Measurements from ENCODE around the gene PSMB3. TPM values are rescaled to one million over a fixed set of nuclear protein-coding genes. Genes with fewer than 3 reads are reported as not detected.
"Not testable (repeated sequence)": the region's sequence is repeated elsewhere in the genome, so short reads cannot be mapped to it uniquely, and the experiment has no call there.

Gene PSMB3
- total and polyA plus RNA-seq, 3 donors from 2014 or later = 111 to 144 (median 113) TPM

GRCh38 chr17:38725066-38725465 is 27.5 kb upstream of the PSMB3 start:
- TF ChIP-seq POLR2A (IDR thresholded peaks at IDR 0.05) = no peak
- TF ChIP-seq, protein P1, sequence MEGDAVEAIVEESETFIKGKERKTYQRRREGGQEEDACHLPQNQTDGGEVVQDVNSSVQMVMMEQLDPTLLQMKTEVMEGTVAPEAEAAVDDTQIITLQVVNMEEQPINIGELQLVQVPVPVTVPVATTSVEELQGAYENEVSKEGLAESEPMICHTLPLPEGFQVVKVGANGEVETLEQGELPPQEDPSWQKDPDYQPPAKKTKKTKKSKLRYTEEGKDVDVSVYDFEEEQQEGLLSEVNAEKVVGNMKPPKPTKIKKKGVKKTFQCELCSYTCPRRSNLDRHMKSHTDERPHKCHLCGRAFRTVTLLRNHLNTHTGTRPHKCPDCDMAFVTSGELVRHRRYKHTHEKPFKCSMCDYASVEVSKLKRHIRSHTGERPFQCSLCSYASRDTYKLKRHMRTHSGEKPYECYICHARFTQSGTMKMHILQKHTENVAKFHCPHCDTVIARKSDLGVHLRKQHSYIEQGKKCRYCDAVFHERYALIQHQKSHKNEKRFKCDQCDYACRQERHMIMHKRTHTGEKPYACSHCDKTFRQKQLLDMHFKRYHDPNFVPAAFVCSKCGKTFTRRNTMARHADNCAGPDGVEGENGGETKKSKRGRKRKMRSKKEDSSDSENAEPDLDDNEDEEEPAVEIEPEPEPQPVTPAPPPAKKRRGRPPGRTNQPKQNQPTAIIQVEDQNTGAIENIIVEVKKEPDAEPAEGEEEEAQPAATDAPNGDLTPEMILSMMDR (IDR thresholded peaks at IDR 0.05) = no peak
- Histone ChIP-seq H3K36me3 (ENCODE audit: low read depth, missing control alignments) (no peaks in the 10 kb centered on the region), H3K4me1 (peaks cover 20% of the 10 kb centered on the region), H3K4me3 (no peak overlapping the region), H3K9me3 (no peaks in the 10 kb centered on the region), H3K27me3 (no peaks in the 10 kb centered on the region), H3K27ac (no peak overlapping the region)
- intact Hi-C loops (cut with DNase I; ENCODE audit: low total_unique reads) = no loop called here
- WGBS, 2 donors = 64 to 66% methylated on average over 10 of the region's 10 CpGs
- no peak for DNase-seq

- H3K27me3 ChIP-seq; H3K9me3 ChIP-seq; H3K27ac ChIP-seq; H3K36me3 ChIP-seq (ENCODE audit: low read depth, missing control alignments); H3K4me3 ChIP-seq; DNase-seq; intact Hi-C loops (cut with DNase I; ENCODE audit: low total_unique reads): not testable (repeated sequence)
- 84% methylated on average over 8 of the region's 8 CpGs; no CpG with 5 or more reads in 1 of the 2 donors for WGBS, 2 donors
- H3K4me1 ChIP-seq = peaks cover 23% of the 10 kb centered on the region
Measured at GRCh38 chr17:38726145-38726544, 26.4 kb upstream of the PSMB3 start.

DNA sequence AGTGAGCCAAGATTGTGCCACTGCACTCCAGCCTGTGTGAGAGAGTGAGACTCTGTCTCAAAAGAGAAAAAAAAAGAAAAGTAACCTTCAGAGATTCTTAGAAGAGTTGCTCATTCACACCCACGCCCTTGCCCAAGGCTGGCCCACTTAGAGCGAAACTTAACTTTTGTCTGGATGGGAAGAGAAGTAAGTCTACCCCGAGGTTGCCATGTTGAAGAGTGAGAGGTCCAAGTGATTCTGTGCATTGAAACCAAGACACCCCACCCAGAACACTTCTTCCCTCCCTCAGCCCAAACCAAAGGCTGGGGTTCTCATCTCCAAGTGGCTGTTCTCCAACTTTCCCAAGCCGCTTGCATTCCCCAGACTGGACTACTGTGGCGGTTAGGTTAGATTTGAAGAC is 24.8 kb upstream of the PSMB3 start:
- TF ChIP-seq POLR2A (IDR thresholded peaks at IDR 0.05) = no peak
- TF ChIP-seq, protein P1 (IDR thresholded peaks at IDR 0.05) = no peak
- DNase-seq = no peak
- H3K9me3 ChIP-seq = no peaks in the 10 kb centered on the region
- 78 to 83% methylated on average over 5 of the region's 5 CpGs for WGBS, 2 donors
- H3K27me3 ChIP-seq = no peaks in the 10 kb centered on the region
- H3K36me3 ChIP-seq (ENCODE audit: low read depth, missing control alignments) = no peaks in the 10 kb centered on the region
- no peak overlapping the region for H3K27ac ChIP-seq
- peaks cover 38% of the 10 kb centered on the region for H3K4me1 ChIP-seq
- intact Hi-C loops (cut with DNase I; ENCODE audit: low total_unique reads) = no loop called here
- no peak overlapping the region for H3K4me3 ChIP-seq

- Histone ChIP-seq H3K27ac (no peak overlapping the region), H3K36me3 (ENCODE audit: low read depth, missing control alignments) (no peaks in the 10 kb centered on the region)
Measured at GRCh38 chr17:38728290-38728831, 24.2 kb upstream of the PSMB3 start.

GRCh38 chr17:38729368-38729885 is 23.1 kb upstream of the PSMB3 start:
- 15 to 18% methylated on average over 14 of the region's 14 CpGs for WGBS, 2 donors
- Histone ChIP-seq H3K36me3 (ENCODE audit: low read depth, missing control alignments) (no peaks in the 10 kb centered on the region), H3K4me1 (peaks cover 53% of the 10 kb centered on the region), H3K4me3 (peak overlapping the region; percentile 69 to 74), H3K9me3 (no peaks in the 10 kb centered on the region), H3K27me3 (no peaks in the 10 kb centered on the region), H3K27ac (peak overlapping the region; percentile 81 to 89)
- DNase-seq = no peak
- intact Hi-C loops (cut with DNase I; ENCODE audit: low total_unique reads) = no loop called here
- TF ChIP-seq, protein P1 (IDR thresholded peaks at IDR 0.05) = no peak

More at GRCh38 chr17:38728290-38728831, 24.2 kb upstream of the PSMB3 start:
- no peaks in the 10 kb centered on the region for H3K27me3 ChIP-seq
- H3K4me3 ChIP-seq = no peak overlapping the region
- DNase-seq = no peak
- WGBS, 2 donors = 81 to 86% methylated on average over 8 of the region's 8 CpGs
- intact Hi-C loops (cut with DNase I; ENCODE audit: low total_unique reads) = no loop called here
- TF ChIP-seq POLR2A (IDR thresholded peaks at IDR 0.05) = no peak
- TF ChIP-seq, protein P1 (IDR thresholded peaks at IDR 0.05) = no peak
- H3K9me3 ChIP-seq = no peaks in the 10 kb centered on the region
- peaks cover 45% of the 10 kb centered on the region for H3K4me1 ChIP-seq
